ENCODE measurements around the gene PPM1F. TPM values are rescaled to one million over a fixed set of nuclear protein-coding genes. Genes with fewer than 3 reads are reported as not detected.
A peak's percentile ranks its signal among the peaks of the same experiment; 100 is the strongest.
"Not testable (repeated sequence)": the region's sequence is repeated elsewhere in the genome, so short reads cannot be mapped to it uniquely, and the experiment has no call there.

The PPM1F gene
- total RNA-seq, 2 donors from 2014 or later: 17.0 to 29.6 TPM

- no peaks in the 10 kb centered on the region for H3K9me3 ChIP-seq
- no peaks in the 10 kb centered on the region for H3K27me3 ChIP-seq
- no peak for DNase-seq (ENCODE audit: low spot score)
- peak overlapping the region in 1 of 2 donors; percentile 94 for H3K27ac ChIP-seq
- peaks cover 19% of the 10 kb centered on the region for H3K36me3 ChIP-seq
- no peak overlapping the region for H3K4me3 ChIP-seq
- H3K4me1 ChIP-seq: peaks cover 0 to 91% of the 10 kb centered on the region in 2 donors
- no peak for TF ChIP-seq CTCF (IDR thresholded peaks at IDR 0.05)
These were observed 7.8 kb downstream of the PPM1F start for GRCh38 chr22:21944871-21945270.

- no peaks in the 10 kb centered on the region for H3K27me3 ChIP-seq
- no peak for TF ChIP-seq CTCF (IDR thresholded peaks at IDR 0.05)
- H3K4me1 ChIP-seq: peaks cover 0 to 91% of the 10 kb centered on the region in 2 donors
- H3K27ac ChIP-seq: peak overlapping the region; percentile 94
- H3K36me3 ChIP-seq: peaks cover 26% of the 10 kb centered on the region
- H3K9me3 ChIP-seq: no peaks in the 10 kb centered on the region
- no peak for DNase-seq (ENCODE audit: low spot score)
- H3K4me3 ChIP-seq: no peak overlapping the region
These were observed 8.8 kb downstream of the PPM1F start for GRCh38 chr22:21943571-21944448.

- no peaks in the 10 kb centered on the region for H3K9me3 ChIP-seq
- no peaks in the 10 kb centered on the region for H3K27me3 ChIP-seq
- H3K4me1 ChIP-seq: peaks cover 0 to 88% of the 10 kb centered on the region in 2 donors
- TF ChIP-seq CTCF (IDR thresholded peaks at IDR 0.05): no peak
- peak overlapping the region; percentile 94 for H3K27ac ChIP-seq
- peak; percentile 94 for DNase-seq (ENCODE audit: low spot score)
- H3K4me3 ChIP-seq: peak overlapping the region in 1 of 2 donors; percentile 11
- H3K36me3 ChIP-seq: peaks cover 26% of the 10 kb centered on the region
These were observed 10.0 kb downstream of the PPM1F start for GRCh38 chr22:21942407-21943343.

- TF ChIP-seq CTCF (IDR thresholded peaks at IDR 0.05): no peak
- no peak overlapping the region for H3K4me3 ChIP-seq
- H3K36me3 ChIP-seq: peaks cover 26% of the 10 kb centered on the region
- peaks cover 0 to 88% of the 10 kb centered on the region in 2 donors for H3K4me1 ChIP-seq
- no peaks in the 10 kb centered on the region for H3K9me3 ChIP-seq
- H3K27me3 ChIP-seq: no peaks in the 10 kb centered on the region
- H3K27ac ChIP-seq: peak overlapping the region; percentile 94
- no peak for DNase-seq (ENCODE audit: low spot score)
These were observed 10.7 kb downstream of the PPM1F start for GRCh38 chr22:21941921-21942320.

- H3K9me3 ChIP-seq: no peaks in the 10 kb centered on the region
- H3K27me3 ChIP-seq: no peaks in the 10 kb centered on the region
- no peak for DNase-seq (ENCODE audit: low spot score)
- H3K36me3 ChIP-seq: peaks cover 30% of the 10 kb centered on the region
- peak overlapping the region; percentile 94 for H3K27ac ChIP-seq
- H3K4me1 ChIP-seq: peaks cover 0 to 88% of the 10 kb centered on the region in 2 donors
- TF ChIP-seq CTCF (IDR thresholded peaks at IDR 0.05): no peak
- no peak overlapping the region for H3K4me3 ChIP-seq
These were observed 12.1 kb downstream of the PPM1F start for GRCh38 chr22:21940521-21940920.

- Histone ChIP-seq H3K36me3 (peaks cover 29% of the 10 kb centered on the region), H3K27ac (peak overlapping the region; percentile 94), H3K4me1 (peaks cover 0 to 83% of the 10 kb centered on the region in 2 donors)
- not testable (repeated sequence) for DNase-seq (ENCODE audit: low spot score); H3K9me3 ChIP-seq; H3K27me3 ChIP-seq; H3K4me3 ChIP-seq
These were observed 12.7 kb downstream of the PPM1F start for GRCh38 chr22:21939935-21940334.
